Fibroblast of the conjunctiva (primary cell): ENCODE measurements around the gene CRABP1.

ENCODE experiments used
- DNase-seq: peaks from one replicate; pipeline ENCODE4 v3.0.0-alpha.2; 2010; ENCODE audit warnings: low read depth

The CRABP1 gene

DNA sequence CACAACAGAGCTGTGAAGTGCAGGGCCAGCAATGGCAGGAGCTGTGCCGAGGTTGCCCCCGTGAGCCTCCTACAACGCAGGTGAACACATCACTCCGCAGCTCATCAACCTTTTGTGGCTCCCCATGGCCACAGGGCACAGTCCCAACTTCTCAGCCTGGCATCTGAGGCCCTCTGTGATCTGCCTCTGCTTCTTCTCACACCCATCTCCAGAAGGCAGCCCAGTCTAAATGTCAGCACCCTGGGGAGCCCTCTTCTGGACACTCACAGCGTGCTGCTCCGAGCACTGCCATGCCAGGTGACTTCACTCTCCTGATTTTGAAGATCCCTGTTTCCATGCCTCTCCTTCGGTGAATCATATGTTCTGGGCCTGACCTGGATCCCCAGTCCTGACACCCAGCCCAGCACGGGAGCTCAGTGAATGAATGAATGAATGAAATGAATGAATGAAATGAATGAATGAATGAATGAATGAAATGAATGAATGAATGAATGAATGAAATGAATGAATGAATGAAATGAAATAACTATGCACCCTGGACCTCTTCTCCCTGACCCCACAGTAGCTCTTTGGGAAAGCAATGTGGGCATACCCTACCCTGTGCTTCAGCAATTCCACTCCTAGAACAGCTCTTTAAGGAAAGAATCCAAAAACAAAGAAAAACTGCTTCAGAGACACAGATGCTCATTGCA is 22.9 kb upstream of the CRABP1 start:
- no peak for DNase-seq

DNA sequence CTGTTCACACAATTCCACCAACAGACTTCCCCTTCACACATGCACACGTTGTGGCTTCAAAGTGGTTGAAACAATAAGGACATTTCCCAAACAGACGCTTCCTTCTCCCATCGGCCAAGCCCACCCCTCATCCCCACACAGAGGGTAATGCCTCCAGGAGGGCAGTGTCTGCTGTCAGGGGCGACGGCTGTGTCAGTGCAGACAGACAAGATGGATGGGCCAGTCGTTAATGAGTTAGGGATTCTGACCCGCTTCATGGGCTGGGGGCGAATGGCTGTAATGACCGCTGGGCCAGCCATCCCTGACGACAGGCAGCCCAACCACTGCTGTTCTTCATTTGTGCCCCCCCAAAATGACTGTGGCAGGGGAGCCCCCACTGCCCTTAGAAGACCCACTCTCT is 20.6 kb upstream of the CRABP1 start:
- DNase-seq: no peak

- DNase-seq: no peak
Observed at GRCh38 chr15:78320183-78320582, 20.0 kb upstream of the CRABP1 start.

DNA sequence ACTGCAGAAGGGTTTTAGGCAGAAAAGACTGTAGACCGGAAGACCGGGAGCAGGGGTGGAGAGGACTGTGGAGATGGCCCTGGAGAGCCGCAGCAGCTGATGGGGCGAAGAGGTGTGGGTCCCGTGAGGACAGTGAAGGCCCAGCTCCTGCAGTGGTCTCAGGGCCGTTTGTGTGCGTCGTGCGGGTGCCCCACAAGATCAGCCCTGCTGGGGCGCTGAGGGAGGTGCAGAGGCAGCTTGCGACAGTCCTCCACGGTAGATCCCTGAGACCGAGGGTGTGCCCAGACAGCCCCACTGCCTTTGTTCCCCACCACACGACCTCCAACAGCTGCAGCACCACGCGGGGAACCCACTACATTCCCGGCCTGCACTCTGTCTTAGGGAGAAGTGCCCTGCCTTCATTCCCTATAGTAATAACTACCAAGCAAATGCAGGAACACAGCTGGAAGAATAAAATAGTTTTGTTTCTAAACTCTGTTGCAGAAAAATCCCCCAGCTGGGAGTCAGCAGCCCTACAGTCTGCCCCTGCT is 19.0 kb upstream of the CRABP1 start:
- no peak for DNase-seq

DNA sequence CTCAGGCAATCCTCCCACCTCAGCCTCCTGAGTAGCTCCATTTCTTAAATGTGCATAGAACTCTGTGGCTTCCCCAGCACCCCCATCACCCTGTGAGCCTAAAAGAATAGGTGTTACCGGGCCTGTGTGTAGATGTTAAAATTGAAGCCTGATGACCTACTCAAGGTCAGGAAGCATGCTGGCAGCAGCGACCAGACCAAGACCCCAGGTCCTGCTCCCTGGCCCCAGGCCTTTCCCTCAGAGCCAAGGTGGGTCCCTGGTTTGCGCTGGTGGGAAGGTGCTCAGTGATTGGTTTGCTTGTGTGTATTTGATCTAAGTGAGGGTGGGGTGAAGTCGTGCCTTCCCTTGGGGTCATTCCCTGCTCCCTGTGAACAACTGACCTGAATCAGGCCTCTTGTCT is 18.4 kb upstream of the CRABP1 start:
- no peak for DNase-seq

DNA sequence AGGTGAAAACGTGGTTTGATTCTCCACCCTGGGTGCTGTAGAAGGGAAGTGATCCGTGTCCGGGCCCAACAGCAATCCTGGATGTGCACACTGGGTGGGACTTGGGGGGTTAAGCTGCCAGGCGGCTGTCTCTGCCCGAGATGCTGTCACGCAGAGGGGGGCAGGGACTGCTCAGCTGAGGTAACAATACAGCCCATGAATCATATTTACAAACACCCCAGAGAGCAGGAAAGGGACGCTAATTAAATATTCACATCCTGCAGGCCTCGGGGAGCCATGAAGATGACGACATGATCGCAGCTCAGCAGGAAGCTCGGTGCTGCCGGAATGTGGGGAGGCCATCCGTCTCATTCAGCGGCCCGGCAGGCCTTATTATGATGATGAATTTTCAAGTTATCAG is 17.9 kb upstream of the CRABP1 start:
- no peak for DNase-seq

GRCh38 chr15:78322724-78323521 is 17.2 kb upstream of the CRABP1 start:
- DNase-seq: no peak

DNA sequence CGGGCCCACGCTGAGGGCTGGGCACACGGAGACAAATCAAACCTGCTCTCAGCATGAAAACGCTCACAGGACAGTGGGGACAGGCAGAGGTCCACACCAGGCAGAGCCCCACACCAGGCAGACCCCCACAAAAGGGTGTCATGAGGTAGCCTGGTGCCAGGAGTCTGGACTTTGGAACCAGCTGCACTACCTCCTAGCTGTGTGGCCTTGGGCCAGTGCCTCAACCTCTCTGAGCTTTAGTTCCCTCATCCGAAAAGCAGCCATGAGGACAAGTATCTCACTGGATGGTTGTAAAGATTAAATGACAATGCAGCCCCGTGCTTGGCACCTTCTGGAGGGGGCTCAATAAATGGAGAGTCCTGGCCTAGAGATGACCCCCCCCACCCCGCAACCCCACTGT is 16.5 kb upstream of the CRABP1 start:
- no peak for DNase-seq

DNA sequence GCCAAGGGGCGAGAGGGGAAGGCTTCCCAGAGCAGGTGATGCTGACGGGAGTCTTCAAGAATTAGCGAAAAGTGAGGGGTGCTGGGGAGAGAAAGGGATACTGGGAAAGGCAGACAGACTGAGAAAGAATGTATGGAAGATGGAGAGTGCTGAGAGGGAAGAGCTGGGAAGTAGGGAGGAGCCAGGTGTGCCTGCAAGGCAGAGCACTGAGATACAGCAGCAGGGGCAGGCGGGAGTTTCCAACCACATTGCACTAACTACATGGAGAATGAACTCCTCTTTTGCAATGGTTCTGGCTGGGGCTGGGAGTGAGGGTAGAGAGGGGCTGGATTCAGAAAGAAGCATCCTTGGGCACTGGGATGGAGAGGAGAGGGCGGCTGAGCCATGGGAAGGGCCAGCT is 16.0 kb upstream of the CRABP1 start:
- DNase-seq: no peak

DNA sequence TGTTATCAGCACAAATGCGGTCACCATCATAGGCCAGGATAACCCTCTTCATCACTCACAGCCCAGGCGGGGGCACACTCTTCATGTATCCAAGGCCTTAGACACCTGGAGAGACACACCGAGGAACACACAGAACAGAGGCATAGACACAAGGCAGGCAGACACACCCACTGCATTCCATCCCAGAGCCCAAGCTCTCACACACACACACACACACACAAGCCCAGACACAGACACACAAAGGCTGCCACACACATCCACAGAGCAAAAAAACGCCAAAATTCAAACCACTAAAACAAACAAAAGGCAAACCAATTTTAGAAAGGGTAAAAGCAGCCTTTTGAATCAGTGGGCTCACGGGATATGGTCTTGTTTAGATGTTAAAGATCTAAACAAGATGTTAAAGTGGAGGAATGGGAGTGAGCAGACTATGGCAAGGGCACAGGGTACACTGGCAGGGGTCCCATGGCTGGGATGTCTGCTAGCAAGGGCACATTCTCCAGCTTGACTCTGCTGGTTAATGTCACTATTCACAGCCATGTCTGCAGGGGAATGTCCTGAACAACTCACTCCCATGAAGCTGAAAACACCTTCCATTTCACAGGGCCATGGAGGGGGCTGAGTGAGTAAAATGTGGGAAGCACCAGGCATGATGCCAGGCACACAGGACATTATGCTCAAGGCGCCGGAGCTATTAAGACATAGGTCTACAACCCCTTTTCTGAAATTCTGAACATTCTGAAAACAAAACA is 14.9 kb upstream of the CRABP1 start:
- DNase-seq: no peak

DNA sequence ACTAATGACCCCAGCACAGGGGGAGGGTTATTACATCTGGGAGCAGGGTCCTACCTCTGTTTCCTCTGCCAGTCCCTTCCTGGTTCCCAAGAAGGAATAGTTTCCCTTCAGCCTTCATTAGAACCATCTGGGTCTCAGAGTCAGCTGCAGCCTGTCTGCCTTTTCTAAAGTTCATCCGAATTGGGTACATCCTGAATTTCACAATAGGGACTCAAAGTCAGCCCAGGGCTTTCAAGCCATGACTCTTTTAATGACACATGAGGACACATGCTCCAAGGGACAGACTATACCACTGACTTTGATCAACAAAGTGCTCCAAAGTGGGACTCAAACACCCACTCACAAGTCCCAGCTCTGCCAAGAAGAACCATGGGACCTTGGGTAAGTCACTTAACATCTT is 12.7 kb upstream of the CRABP1 start:
- DNase-seq: no peak

- no peak for DNase-seq
Observed at GRCh38 chr15:78329625-78330024, 10.5 kb upstream of the CRABP1 start.

GRCh38 chr15:78334845-78335244 is 5.3 kb upstream of the CRABP1 start:
- DNase-seq: no peak

DNA sequence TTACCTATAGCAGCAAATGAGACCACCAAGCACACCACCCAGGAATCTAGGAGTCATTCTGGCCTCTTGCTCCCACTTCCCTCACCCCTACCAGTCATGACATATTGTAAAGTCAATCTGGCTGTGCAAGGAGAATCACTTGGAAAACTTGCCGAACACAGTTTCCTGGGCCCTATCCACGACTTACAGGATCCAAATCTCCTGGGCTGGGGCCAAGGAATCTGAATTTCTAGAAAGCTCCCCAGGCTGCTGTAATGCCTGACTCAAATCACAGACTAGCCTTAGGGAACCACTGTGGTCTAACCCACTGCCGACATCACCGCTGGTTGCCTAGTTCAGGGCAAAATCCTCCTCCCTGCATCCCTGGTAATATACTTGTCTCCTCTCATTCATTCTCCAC is 4.2 kb upstream of the CRABP1 start:
- no peak for DNase-seq

DNA sequence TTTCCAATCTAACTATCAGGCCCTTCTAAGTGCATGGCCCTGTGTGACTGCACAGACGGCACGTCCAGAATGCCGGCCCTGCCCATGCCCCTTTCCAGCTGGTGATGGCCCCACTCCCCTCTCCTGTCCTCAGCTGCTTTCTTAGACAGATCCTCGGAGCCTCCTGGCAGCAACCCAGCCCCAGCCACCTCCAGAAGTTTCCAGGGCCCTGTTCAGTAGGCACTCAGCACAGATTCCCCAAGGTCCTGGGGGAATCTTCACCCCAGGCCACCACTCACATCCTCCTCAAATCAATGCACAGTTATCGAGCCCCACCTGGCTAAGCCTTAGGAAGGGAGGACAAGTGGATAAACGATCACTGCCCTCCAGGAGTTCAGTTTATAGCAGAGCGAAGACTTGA is 1.4 kb upstream of the CRABP1 start:
- no peak for DNase-seq

DNA sequence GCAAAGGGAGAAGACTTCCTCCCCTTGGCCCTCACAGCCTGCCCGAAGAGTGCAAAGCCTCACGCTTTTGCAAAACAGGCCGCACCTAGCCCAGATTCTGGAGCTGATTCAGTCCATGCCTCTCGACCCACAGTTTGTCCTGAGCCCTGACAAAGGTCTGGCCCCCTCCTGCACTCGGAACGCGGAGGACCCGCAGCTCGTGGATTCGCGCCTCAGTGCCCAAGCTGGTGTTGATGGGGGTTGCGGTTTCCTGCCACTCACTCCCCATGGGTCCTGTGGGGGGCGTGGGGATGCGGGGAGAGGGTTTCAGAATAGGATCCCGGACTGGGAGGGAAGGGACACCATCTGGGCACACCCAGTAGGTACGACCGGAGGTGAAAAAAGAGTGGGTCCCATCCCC is 594 bp upstream of the CRABP1 start:
- no peak for DNase-seq

GRCh38 chr15:78341057-78341987 is 1.2 kb downstream of the CRABP1 start:
- DNase-seq: no peak

DNA sequence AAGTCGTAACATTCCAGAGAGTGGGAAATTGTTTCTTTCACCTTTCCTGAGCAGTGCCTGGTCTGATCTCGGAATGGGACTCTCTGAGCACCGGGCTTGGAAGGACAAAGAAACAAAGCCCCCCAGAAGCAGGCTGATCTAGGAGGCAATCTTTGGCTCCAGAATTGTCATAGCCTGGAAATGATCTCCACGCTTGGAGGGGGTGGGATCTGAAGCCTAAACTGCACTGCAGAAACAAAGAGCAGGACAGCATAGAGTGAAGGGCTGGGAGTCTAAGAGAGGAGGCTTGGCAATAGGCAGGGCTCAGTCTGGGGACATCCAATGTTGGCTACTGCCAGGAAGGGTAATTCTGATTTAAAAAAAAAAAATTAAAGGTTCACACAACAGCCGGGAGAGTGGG is 1.9 kb downstream of the CRABP1 start:
- no peak for DNase-seq

DNA sequence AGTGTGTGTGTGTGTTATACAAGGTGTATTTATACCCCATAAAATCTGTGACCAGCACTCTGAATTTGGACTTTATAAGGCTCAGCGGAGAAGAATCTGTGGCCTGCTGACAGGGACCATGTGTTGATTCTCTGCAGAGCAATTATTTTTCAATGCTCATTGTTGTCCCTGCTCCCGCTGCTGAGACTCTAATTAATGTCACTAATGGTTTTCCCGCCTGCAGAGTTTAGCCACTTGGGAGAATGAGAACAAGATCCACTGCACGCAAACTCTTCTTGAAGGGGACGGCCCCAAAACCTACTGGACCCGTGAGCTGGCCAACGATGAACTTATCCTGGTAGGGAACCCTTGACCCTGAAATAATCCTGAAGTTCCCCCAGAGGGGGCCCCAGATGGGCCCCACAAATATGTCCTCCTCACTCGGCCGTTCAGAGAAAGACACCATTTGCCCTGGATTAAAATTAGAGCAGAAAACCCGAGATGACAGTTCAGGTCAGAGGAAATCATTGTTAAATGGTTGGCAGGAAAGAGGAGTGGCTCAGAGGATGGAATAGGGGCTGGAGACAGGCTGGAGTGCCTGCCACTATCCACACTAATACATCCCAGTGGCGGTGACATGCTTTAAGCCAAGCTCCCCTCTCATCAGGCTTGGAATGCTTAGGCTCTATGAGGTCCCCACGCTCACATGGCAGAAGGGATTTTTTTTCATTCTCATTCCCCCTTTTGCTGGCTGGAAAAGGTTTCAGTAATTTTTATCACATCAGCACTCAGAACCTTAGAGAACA is 3.3 kb downstream of the CRABP1 start:
- DNase-seq: no peak

DNA sequence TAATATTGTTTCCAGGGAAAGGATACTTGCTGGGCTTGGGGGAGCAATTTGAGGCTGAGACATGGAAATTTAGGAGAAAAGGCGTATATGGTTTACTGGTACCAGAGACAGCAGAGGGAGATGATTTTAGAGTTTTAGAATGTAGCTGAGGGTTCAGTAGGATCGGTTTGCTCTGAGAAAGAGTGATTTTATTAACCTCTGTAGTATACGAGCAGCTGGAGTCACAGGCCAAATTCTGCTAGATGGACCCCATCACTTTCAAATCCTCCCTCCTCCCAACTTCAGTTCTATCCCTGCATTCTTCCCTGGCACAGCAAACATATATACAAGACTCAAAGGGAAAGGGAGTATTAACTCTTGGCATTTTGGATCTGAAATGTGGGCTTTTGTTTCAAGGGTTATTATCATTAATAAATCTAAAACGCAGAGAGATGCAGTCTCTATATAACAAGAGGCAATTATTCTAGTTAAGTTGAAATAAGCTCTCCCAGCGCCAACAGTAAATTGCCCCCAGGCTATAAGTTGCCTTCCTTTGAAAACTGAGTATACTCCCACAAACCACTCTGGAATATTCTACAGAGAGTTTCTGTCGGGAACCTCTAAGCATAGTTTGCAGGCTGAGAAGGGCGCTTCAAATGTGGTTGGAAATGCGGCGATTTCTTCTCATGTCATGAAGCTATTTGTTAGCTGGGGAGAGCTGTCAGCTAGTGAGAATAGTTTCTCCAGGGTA is 5.4 kb downstream of the CRABP1 start:
- DNase-seq: no peak
